H7 (cell line): ENCODE results near the gene PPFIBP2. TPM values are rescaled to one million over a fixed set of nuclear protein-coding genes. Genes with fewer than 3 reads are reported as not detected.

ENCODE experiments used
- DNase-seq: peaks from one replicate; pipeline ENCODE4 v3.0.0; 2012
- H3K27me3 ChIP-seq: 2 replicates; pipeline ENCODE4 v1.6.0; 2011; ENCODE audit warnings: mild to moderate bottlenecking, low read length; ENCODE audit not compliant: control insufficient read depth, insufficient read depth
- H3K36me3 ChIP-seq: replicated peaks from 2 replicates; pipeline ENCODE4 v1.5.1; 2011; ENCODE audit warnings: low read length; ENCODE audit not compliant: control insufficient read depth, insufficient read depth
- H3K4me3 ChIP-seq: 2 replicates; pipeline ENCODE4 v1.5.1; 2011; ENCODE audit warnings: low read depth, mild to moderate bottlenecking, control low read depth, low read length, moderate library complexity; ENCODE audit not compliant: insufficient read depth
- total RNA-seq: library from RNA; depleted of rRNA; stranded (reverse); fragments of >200 nt; shearing (Covaris generic); gene quantifications from 2 replicates; pipeline ENCODE4 v1.2.3, GENCODE V29; 2014

Gene PPFIBP2
- total RNA-seq, 1 experiment from 2014 or later, result 9.4 TPM

DNA sequence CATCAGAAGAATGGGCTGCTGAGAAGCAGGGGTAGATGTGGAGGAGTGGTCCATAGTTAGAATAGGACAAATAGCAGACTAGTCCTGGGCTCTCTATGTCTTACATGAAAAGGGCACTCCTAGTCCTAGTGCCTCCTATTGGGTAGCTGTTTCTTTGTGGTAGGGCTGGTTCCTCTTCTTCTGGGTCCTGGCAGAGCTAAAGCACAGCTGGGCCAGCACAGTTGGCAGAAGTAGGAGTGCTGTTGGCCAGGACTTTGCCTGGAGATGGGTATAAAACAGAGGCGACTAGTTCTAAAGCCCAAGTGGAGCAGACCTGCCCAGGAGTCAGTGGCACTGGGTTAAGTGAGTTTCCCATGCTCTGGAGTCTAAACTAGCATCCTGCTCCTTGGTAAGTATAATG, 55.2 kb downstream of the PPFIBP2 start:
- Histone ChIP-seq H3K36me3 (no peaks in the 10 kb centered on the region), H3K4me3 (no peak overlapping the region), H3K27me3 (no peaks in the 10 kb centered on the region)
- DNase-seq, result no peak

DNA sequence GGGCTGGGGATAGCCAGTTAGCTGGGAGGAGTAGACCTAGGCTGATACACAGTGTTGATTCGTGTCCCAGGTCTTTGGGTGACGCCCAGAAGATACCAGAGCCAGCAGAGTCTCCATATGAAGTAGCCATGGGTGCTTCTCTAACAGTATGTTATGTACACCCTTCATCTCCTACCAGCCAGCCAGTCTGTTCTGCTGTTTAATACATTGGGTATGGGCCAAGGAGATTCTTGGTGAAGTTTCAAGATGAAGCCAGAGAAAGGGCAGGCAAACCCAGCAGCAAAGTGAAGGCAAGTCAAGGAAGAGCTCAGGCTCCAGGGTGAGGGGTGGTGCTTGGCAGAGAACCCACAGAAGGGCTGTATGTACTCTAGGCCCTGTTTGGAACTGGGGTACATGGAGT, 56.4 kb downstream of the PPFIBP2 start:
- Histone ChIP-seq H3K4me3 (no peak overlapping the region), H3K27me3 (no peaks in the 10 kb centered on the region), H3K36me3 (no peaks in the 10 kb centered on the region)
- DNase-seq, result no peak

DNA sequence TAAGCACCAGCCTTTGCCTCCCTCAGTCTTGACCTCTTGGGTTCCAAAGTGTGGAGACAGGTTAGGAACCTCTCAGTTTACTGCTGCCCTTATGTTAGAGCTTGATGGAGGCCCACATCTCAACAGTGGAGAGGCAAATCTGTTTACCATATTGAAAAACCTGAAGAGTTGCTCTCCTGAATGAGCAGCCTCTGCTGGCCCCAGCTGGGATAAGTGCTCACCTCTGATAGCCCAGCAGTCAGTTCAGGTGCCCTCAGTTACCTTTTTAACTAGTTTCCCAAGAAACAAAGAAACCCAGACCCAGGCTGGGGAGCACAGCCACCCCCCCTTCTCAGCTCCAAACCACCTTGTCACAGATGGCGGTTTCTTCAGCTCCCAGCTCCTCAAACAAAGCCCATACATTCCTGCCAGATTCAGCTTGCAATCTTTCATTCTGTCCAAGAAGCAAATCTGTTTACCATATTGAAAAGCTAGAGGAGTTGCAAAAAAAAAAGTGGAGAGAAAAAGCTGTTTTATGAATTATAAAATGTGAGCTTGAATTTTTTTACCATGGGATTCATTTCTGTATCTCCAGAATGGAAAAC, 57.2 kb downstream of the PPFIBP2 start:
- no peak for DNase-seq
- Histone ChIP-seq H3K36me3 (no peaks in the 10 kb centered on the region), H3K4me3 (no peak overlapping the region), H3K27me3 (no peaks in the 10 kb centered on the region)

DNA sequence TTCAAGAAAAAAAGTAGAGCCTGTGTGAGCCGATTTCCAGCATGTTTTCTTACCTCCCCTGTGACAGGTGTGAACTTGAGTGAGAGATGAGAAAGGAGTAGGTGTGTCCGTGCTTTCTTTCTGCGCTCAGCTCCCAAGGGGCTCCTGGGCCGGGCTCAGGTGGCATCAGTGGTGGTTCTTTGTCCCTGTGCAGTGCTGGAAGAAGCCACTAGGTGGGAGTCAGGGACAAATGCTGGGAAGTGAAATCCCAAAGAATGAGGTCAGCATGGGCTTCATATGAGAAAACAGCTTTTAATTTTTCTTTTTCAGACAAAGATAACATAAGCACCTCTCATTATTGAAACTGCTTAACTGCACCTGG, 57.8 kb downstream of the PPFIBP2 start:
- Histone ChIP-seq H3K4me3 (no peak overlapping the region), H3K36me3 (no peaks in the 10 kb centered on the region), H3K27me3 (no peaks in the 10 kb centered on the region)
- DNase-seq, result peak; percentile 75

- H3K27me3 ChIP-seq, result no peaks in the 10 kb centered on the region
- no peaks in the 10 kb centered on the region for H3K36me3 ChIP-seq
- H3K4me3 ChIP-seq, result no peak overlapping the region
- peak; percentile 33 for DNase-seq
Measured at GRCh38 chr11:7572001-7572712, 58.4 kb downstream of the PPFIBP2 start.

GRCh38 chr11:7573193-7573557, 59.4 kb downstream of the PPFIBP2 start:
- H3K4me3 ChIP-seq, result no peak overlapping the region
- H3K36me3 ChIP-seq, result no peaks in the 10 kb centered on the region
- H3K27me3 ChIP-seq, result no peaks in the 10 kb centered on the region
- DNase-seq, result no peak

DNA sequence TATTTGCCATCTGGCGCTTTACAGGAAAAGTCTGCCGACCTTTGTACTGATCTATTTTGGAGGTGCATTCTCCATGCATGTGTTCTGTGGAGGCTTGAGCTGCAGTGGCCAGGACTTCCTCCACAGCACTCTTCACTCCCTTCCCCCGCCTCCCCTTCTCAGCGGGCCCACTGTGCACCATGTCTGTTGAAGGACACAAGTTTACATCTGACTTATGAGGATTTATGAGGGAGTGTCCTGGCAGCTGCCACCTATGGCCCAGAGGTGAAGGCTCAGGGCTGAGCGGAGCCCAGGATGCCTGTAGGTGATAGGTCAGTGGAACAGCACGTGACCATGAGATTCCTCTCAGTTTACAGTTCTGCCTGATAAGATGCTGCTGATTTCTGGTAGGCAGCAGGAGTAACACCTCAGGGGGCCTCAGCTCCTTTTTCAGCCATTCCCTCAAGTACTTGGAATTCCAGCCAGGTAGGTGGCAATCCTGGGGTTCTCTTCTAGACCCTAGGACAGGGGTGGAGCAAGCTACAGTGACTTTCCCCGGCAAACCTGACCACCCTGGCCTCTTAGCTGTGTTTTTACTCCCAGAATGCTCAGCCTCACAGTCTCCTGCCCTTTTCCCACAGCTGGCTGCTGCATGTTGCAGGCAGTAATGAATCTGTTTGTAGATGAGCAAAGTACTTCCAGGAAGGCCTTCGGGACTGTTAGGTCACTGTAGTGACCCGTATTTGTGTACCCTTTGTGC, 59.9 kb downstream of the PPFIBP2 start:
- H3K36me3 ChIP-seq, result no peaks in the 10 kb centered on the region
- H3K27me3 ChIP-seq, result no peaks in the 10 kb centered on the region
- H3K4me3 ChIP-seq, result no peak overlapping the region
- peak; percentile 54 for DNase-seq

DNA sequence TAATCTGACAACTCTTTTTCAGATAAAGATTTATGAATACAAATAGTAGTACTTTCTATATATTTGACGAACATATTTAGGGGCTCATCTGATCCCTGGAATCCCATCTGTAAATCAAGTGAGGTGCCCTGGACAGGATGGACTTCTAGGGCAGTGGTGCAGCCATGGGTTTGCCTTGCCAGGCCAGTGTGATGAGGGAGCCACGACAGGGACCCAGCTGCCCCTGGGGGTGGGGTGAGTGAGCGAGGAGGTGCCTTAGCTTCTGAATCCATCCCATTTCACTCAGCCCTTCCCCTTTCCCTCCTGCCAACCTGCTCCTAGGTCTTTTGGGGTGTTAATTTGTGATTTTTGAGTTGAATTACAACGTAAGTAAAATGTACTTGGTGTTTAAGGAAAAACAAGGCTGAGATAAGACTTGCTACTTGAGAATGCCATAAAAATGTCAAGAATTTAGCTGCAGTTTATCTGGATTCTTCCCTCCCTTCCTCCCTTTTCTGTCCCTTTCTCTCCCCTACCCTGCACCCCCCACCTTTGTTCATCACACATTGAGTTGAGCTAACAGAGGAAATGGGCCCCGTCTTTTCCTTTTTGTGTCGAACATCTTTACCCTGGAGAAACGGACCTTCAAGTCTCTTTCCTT, 60.8 kb downstream of the PPFIBP2 start:
- peak; percentile 38 for DNase-seq
- Histone ChIP-seq H3K4me3 (no peak overlapping the region), H3K36me3 (no peaks in the 10 kb centered on the region), H3K27me3 (no peaks in the 10 kb centered on the region)

GRCh38 chr11:7575841-7576725, 62.3 kb downstream of the PPFIBP2 start:
- DNase-seq, result peak; percentile 34
- Histone ChIP-seq H3K27me3 (no peaks in the 10 kb centered on the region), H3K4me3 (no peak overlapping the region), H3K36me3 (no peaks in the 10 kb centered on the region)

DNA sequence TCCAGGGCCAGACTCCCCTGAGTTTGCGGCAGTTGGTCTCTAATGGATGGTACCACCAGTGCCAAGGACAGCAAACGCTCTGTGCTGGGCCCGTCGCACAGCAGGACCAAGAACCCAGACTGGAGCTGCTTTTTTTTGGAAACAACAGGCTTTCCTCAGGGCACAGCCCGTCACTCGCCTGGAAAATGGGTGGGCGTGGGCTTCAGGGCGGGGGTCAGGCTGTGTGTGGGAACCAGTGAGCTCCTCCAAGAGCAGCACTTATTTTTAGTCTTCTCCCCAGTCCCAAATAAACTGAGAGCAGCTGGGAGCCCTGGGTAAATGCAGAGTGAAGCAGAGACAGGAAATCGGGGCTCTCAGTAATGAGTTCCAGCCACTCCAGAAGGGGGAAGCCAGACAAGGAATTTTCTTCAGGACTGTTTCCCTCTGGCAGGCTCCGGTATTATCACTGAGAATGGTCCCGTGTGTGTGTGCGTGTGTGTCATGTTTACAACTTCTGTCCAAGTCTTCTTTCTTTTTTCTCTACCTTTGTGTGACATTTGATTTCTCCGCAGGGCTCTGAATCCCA, 63.0 kb downstream of the PPFIBP2 start:
- DNase-seq, result no peak
- no peaks in the 10 kb centered on the region for H3K36me3 ChIP-seq
- no peaks in the 10 kb centered on the region for H3K27me3 ChIP-seq
- no peak overlapping the region for H3K4me3 ChIP-seq

- H3K36me3 ChIP-seq, result no peaks in the 10 kb centered on the region
- no peak for DNase-seq
- H3K27me3 ChIP-seq, result no peaks in the 10 kb centered on the region
- H3K4me3 ChIP-seq, result no peak overlapping the region
Measured at GRCh38 chr11:7577291-7578190, 63.7 kb downstream of the PPFIBP2 start.

DNA sequence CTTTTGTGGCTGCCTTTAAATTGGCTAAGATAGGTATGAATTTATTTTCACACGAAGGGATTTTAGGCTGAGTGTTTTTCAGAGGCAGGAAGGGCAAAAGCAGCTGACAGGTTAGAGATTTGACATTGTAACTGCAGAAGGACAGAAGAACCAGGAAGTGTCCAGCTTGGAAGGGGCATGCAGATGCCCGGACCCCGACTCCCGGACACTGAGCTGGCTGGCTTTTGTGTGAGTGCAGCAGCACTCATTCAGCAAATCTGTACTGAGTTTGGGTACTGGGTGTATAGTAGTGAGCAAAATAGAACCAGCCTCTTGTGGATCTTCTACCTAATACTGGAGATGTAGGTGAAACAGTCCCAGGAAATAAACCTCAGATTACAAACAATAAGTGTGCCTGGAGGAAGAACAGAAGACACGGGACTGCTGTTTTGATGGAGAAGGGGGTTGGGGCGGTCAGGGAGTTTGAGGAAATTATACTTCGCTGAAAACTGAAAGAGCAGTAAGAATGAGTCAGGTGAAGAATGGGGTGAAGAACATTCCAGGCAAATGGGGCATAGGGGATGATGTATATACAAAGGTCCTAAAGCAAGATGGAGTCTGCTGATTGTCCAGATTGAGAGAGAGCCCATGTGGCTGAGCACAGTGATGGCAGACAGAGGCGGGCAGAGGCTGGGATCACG, 64.6 kb downstream of the PPFIBP2 start:
- no peak overlapping the region for H3K4me3 ChIP-seq
- no peak for DNase-seq

DNA sequence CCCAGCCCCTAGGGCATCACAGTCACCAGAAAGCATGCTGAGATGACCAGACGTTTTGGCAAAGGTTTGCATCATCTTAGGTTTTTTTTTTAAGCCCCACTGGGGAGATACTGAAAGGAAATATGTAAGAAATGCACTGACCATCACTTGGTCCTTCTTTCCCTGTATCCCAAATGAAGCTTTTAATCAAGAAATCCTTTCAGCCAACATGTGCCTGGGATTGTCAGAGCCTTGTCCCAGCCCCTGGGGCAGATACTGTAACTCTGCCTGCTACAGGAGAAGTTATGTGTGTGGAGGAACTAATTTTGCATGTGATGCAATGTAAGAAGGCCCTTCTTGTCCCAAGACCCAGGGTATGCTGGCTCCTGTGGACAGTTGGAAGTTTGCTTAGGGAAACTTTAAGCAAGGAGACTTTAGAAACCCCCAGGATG, 65.6 kb downstream of the PPFIBP2 start:
- DNase-seq, result no peak
- Histone ChIP-seq H3K36me3 (no peaks in the 10 kb centered on the region), H3K4me3 (no peak overlapping the region), H3K27me3 (no peaks in the 10 kb centered on the region)

More for the DNA sequence above, 64.6 kb downstream of the PPFIBP2 start:
- no peaks in the 10 kb centered on the region for H3K27me3 ChIP-seq
- no peaks in the 10 kb centered on the region for H3K36me3 ChIP-seq
